CD4-positive, alpha-beta T cell treated with Interferon alpha-2 for 1 hour (primary cell): Measurements from ENCODE around the gene RMND1.
"Not testable (repeated sequence)": the region's sequence is repeated elsewhere in the genome, so short reads cannot be mapped to it uniquely, and the experiment has no call there.

Experiments
- DNase-seq, 2 donors: peaks; one replicate each; pipeline ENCODE4 v3.0.0-alpha.2; 2020 to 2022

RMND1 gene

GRCh38 chr6:151381722-151382121, 70.2 kb downstream of the RMND1 start:
- DNase-seq, result peak in 1 of 2 donors; percentile 21

GRCh38 chr6:151380848-151381205, 71.1 kb downstream of the RMND1 start:
- no peak for DNase-seq

- peak; percentile 30 to 67 for DNase-seq
Observed at GRCh38 chr6:151379933-151380847, 71.7 kb downstream of the RMND1 start.

- DNase-seq, result no peak
Observed at GRCh38 chr6:151377095-151377494, 74.8 kb downstream of the RMND1 start.

DNA sequence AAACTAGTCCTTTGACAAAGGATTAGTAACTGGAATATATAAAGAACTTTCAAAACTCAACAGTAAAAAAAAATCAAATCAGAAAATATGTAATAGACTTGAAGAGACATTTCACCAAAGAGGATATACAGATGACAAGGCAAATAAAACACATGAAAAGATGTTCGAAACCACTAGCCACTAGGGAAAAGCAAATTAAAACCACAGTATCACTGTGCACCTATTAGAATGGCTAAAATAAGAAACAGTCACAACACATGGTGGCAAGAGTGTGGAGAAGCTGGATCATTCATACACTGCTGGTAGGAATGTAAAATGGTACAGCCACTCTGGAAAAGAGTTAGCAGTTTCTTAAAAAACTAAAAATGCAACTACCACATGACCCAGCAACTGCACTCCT, 75.5 kb downstream of the RMND1 start:
- DNase-seq, result peak in 1 of 2 donors; percentile 30

GRCh38 chr6:151375833-151376232, 76.1 kb downstream of the RMND1 start:
- no peak for DNase-seq

DNA sequence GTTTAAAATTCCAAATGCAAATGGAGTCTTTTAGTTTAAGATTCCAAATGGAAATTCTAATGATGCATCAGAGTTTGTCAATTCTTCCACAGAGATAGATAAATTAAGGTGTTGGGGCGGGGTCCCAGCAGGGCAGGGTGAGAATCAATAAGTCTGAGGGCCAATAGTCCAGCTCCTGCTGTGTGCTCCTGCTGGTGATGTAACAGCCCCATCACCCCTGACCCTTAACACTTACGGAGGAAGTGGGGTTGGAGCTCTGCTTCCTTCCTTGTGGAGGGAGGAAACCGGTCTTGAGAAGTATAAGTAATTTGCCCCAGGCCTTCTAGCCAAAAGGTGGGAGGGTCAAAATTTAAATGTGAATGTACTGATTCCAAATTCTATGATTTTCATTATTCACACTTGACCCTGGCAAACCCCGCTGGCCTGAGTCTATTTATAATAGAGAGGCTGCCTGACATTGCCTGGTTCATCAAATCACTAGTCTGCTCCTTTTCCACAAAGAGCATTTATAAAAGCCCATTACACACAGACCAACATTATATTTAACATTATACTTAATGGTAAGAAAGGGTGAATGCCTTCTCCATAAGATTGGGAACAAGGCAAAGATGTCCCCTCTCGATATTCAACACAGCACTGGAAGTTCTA, 77.8 kb downstream of the RMND1 start:
- peak; percentile 17 to 49 for DNase-seq

- no peak for DNase-seq
Observed at GRCh38 chr6:151372164-151372563, 79.8 kb downstream of the RMND1 start.

DNA sequence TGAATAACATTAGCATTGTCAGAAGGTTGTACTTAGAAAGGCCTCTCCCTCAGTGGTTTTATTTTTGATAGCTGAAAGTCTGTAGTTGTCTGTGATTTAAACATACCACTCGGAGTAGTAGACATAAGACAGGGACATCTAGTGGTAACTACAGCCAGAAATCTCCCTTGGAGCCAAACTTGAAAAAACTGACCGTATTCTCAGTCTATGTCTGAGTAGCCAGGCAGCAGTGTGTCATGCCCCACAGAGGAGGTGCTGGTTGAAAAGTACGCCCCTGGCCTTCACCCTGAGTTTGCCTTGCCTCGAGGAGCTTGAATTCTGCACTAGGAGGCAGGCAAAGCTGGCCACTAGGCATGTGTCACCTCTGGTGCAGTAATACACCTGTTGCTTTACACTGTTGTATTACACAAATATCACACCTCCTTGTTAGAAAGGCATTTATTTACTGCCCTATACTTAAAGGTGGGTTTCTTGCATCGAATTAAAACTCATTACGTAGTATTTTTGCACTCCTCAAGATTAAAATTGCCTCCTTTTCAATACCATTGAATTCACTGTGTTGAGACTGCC, 81.3 kb downstream of the RMND1 start:
- DNase-seq, result no peak

DNA sequence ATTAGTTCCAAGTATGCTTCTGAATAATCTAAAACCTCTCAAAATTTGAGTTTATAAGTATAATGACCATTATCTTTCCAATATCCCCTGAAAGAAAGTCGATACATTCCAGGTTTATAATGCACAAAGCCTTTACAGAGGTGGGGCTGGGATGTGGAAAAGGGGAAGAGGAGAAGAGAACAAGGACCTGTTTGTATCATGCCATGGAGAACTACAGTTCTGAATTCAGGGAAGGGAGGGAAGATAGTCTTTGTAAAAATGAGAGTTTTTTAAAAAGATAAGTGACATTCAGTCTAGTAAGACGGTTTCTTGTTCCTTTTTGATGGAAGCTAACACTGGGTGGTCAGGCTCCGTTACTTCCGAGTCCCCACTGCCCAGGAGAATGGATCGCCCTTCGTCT, 86.7 kb downstream of the RMND1 start:
- no peak for DNase-seq

GRCh38 chr6:151359486-151359885, 92.4 kb downstream of the RMND1 start:
- DNase-seq, result no peak

DNA sequence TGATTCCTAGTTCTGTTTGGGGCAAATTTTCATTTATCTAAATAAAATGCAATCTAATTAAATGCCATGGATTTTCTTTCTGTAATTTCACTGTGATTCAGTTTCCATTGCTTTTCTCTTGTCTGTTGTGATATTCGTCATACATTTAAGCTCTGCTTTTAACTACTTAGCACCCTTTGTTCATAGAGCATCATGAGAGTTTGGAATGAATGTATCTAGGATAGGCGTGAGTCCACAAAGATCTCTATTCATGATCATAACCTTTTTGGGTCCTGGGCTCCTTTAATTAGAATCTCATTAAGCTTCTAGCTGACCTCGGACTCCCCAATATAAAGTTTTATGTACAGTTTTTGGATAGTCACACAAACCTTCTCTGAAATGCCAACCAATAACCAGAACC, 93.5 kb downstream of the RMND1 start:
- no peak for DNase-seq

DNA sequence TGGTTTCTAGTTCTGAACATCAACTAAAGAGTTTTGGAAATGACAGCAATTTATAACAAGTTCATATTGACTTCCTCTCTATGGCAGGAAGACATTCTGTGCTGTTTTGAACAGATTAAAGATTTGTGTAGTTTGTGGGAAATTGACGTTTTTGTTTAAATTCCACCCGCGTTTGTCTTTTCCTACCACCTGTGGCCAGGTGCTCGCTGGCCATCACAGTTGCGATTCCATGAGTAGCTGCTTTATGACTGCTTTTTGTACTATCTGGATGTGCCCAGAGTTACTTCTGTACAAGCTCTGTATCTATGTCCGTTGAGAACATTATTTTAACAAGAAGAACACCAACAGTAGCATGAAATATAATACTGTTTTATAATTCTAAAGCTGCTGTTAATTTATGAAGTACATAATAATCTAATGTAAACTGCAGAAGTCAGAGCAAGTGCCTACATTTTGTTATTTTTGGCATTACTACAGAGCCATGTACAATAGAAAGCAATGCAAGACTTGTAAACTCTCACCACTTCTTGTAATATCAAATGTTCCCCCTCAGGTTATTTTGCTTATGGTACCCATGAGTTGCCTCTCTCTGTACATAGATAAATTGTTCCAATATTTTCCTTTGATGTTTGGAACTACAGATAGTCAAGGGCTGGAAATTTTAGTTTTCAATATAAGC, 94.0 kb downstream of the RMND1 start:
- DNase-seq, result no peak

DNA sequence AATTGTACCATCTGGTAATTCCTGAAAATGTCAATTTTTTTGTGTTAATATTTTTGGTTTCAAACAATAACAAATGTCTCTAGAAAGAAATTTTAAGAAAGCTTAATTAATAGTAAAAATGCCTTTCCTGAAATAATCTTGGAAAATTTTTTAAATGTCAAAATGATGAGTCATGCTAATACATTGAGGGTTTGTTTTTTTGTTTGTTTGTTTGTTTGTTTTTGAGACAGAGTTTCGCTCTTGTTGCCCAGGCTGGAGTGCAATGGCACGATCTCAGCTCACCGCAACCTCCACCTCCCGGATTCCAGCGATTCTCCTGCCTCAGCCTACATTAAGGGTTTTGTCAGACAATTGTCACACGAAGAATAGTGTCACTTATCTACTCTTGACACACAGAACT, 94.9 kb downstream of the RMND1 start:
- DNase-seq, result not testable (repeated sequence)
